Endothelial cell of coronary artery (primary cell): ENCODE results near the gene WDR11. TPM values are rescaled to one million over a fixed set of nuclear protein-coding genes. Genes with fewer than 3 reads are reported as not detected.

Experiments
- total RNA-seq: library from RNA; depleted of rRNA; stranded (reverse); fragments of >200 nt; gene quantifications from 2 replicates; pipeline ENCODE4 v1.2.3, GENCODE V29; 2014

Gene WDR11, protein sequence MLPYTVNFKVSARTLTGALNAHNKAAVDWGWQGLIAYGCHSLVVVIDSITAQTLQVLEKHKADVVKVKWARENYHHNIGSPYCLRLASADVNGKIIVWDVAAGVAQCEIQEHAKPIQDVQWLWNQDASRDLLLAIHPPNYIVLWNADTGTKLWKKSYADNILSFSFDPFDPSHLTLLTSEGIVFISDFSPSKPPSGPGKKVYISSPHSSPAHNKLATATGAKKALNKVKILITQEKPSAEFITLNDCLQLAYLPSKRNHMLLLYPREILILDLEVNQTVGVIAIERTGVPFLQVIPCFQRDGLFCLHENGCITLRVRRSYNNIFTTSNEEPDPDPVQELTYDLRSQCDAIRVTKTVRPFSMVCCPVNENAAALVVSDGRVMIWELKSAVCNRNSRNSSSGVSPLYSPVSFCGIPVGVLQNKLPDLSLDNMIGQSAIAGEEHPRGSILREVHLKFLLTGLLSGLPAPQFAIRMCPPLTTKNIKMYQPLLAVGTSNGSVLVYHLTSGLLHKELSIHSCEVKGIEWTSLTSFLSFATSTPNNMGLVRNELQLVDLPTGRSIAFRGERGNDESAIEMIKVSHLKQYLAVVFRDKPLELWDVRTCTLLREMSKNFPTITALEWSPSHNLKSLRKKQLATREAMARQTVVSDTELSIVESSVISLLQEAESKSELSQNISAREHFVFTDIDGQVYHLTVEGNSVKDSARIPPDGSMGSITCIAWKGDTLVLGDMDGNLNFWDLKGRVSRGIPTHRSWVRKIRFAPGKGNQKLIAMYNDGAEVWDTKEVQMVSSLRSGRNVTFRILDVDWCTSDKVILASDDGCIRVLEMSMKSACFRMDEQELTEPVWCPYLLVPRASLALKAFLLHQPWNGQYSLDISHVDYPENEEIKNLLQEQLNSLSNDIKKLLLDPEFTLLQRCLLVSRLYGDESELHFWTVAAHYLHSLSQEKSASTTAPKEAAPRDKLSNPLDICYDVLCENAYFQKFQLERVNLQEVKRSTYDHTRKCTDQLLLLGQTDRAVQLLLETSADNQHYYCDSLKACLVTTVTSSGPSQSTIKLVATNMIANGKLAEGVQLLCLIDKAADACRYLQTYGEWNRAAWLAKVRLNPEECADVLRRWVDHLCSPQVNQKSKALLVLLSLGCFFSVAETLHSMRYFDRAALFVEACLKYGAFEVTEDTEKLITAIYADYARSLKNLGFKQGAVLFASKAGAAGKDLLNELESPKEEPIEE
- total RNA-seq: 64.5 and 82.9 TPM in 2 replicates

DNA sequence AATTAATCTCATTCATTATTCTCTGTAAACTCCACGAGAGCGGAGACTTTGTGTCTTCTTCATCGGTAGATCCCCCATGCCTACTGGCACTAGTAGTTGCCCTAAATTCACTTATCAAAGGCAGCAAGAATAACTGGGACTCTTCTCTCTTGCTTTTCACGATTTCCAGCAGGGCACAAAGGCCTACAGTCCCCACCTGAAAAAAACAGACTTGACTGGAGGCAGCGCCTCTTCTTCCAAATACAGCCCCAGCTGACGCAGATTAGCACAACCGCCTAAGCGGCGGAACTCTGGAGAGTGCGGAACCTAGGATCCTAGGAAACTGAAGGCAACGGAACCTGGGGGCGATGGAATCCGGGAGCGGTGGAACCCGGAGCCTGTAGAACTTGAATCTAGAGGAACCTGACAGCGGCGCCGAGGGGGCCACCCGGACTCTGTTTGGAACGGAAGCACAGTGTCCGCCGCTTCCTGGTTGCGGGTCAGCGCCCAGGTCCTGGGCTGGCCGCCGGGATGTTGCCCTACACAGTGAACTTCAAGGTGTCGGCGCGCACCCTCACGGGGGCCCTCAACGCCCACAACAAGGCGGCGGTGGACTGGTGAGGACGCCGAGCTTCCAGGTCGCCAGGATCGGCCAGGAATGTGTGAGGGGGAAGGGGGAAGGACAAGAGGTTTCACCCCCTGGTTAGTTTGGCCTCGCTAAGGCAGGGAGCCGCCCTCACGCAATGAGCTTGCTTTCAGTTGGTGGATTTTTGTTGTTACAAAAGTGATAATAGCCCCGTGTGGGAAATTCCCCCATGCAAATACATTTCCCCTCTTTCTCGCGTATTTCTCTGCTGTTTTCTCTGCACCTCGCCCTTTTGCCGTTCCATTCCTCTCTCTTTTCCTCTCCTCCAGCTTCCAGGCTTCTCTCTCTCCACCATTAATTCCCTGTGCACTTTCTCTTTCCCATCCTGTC, at the start of gene WDR11:
Gene WDR11 (plus strand): TSS at position 452 of the 955 bp plus-strand sequence. CDS start 59 bp downstream, at position 511.

